CMK (cell line): ENCODE results near the gene NOL7.

Experiments used
- DNase-seq: peaks from one replicate; pipeline ENCODE4 v3.0.0-alpha.2; 2010; ENCODE audit warnings: low read depth

Gene NOL7

GRCh38 chr6:13614926-13615791 lies at the start of gene NOL7:
NOL7 (plus strand) TSS chr6:13615335; CDS start chr6:13615359, 24 bp downstream.
- DNase-seq = peak; percentile 97

GRCh38 chr6:13565921-13566320 lies 49.2 kb upstream of the NOL7 start:
- DNase-seq = no peak

GRCh38 chr6:13566500-13566899 lies 48.6 kb upstream of the NOL7 start:
- no peak for DNase-seq

- DNase-seq = no peak
Measured at GRCh38 chr6:13568970-13569369, 46.2 kb upstream of the NOL7 start.

- no peak for DNase-seq
Measured at GRCh38 chr6:13572240-13572639, 42.9 kb upstream of the NOL7 start.

- no peak for DNase-seq
Measured at GRCh38 chr6:13572951-13573654, 42.0 kb upstream of the NOL7 start.

GRCh38 chr6:13573669-13574110 lies 41.4 kb upstream of the NOL7 start:
- peak; percentile 8 for DNase-seq

- DNase-seq = peak; percentile 94
Measured at GRCh38 chr6:13574149-13574570, 41.0 kb upstream of the NOL7 start.

- peak; percentile 71 for DNase-seq
Measured at GRCh38 chr6:13574571-13575376, 40.4 kb upstream of the NOL7 start, which contains the start of gene SIRT5. SIRT5 (plus strand) TSS chr6:13574601; CDS start chr6:13584111, 9,510 bp downstream.

- DNase-seq = no peak
Measured at GRCh38 chr6:13575377-13575775, 39.8 kb upstream of the NOL7 start.

- DNase-seq = no peak
Measured at GRCh38 chr6:13576017-13576416, 39.1 kb upstream of the NOL7 start.

- no peak for DNase-seq
Measured at GRCh38 chr6:13577926-13578325, 37.2 kb upstream of the NOL7 start.

- DNase-seq = no peak
Measured at GRCh38 chr6:13579911-13580310, 35.2 kb upstream of the NOL7 start.

- peak; percentile 27 for DNase-seq
Measured at GRCh38 chr6:13581700-13582229, 33.4 kb upstream of the NOL7 start.

GRCh38 chr6:13586603-13587542 lies 28.3 kb upstream of the NOL7 start:
- no peak for DNase-seq

- DNase-seq = no peak
Measured at GRCh38 chr6:13589801-13590200, 25.3 kb upstream of the NOL7 start.

- DNase-seq = no peak
Measured at GRCh38 chr6:13590574-13591153, 24.5 kb upstream of the NOL7 start.

- DNase-seq = no peak
Measured at GRCh38 chr6:13591205-13591921, 23.8 kb upstream of the NOL7 start.

GRCh38 chr6:13593103-13593502 lies 22.0 kb upstream of the NOL7 start:
- DNase-seq = no peak

GRCh38 chr6:13593720-13594119 lies 21.4 kb upstream of the NOL7 start:
- DNase-seq = no peak
